ENCODE measurements around the gene DCDC2.

Gene DCDC2

GRCh38 chr6:24397631-24398030, 39.8 kb upstream of the DCDC2 start:
- no peak for DNase-seq (ENCODE audit: low spot score)
- in situ Hi-C loops (cut with MboI; ENCODE audit: low pct_unique_long_range_greater_than_20kb, low sequenced_read_pairs, unreplicated experiment) = no loop called here
- no peak for TF ChIP-seq CTCF (IDR thresholded peaks at IDR 0.05; ENCODE audit: extremely low read depth, insufficient read depth, missing control alignments)

GRCh38 chr6:24396824-24397223, 39.0 kb upstream of the DCDC2 start:
- in situ Hi-C loops (cut with MboI; ENCODE audit: low pct_unique_long_range_greater_than_20kb, low sequenced_read_pairs, unreplicated experiment) = no loop called here
- DNase-seq (ENCODE audit: low spot score) = no peak
- TF ChIP-seq CTCF (IDR thresholded peaks at IDR 0.05; ENCODE audit: extremely low read depth, insufficient read depth, missing control alignments) = peak; percentile 44

GRCh38 chr6:24394780-24395437, 37.0 kb upstream of the DCDC2 start:
- in situ Hi-C loops (cut with MboI; ENCODE audit: low pct_unique_long_range_greater_than_20kb, low sequenced_read_pairs, unreplicated experiment) = no loop called here
- TF ChIP-seq CTCF (IDR thresholded peaks at IDR 0.05; ENCODE audit: extremely low read depth, insufficient read depth, missing control alignments) = no peak
- no peak for DNase-seq (ENCODE audit: low spot score)

- no peak for TF ChIP-seq CTCF (IDR thresholded peaks at IDR 0.05; ENCODE audit: extremely low read depth, insufficient read depth, missing control alignments)
- no peak for DNase-seq (ENCODE audit: low spot score)
- in situ Hi-C loops (cut with MboI; ENCODE audit: low pct_unique_long_range_greater_than_20kb, low sequenced_read_pairs, unreplicated experiment) = no loop called here
Observed at GRCh38 chr6:24394061-24394779, 36.4 kb upstream of the DCDC2 start.

GRCh38 chr6:24391756-24392405, 34.0 kb upstream of the DCDC2 start:
- in situ Hi-C loops (cut with MboI; ENCODE audit: low pct_unique_long_range_greater_than_20kb, low sequenced_read_pairs, unreplicated experiment) = no loop called here
- TF ChIP-seq CTCF (IDR thresholded peaks at IDR 0.05; ENCODE audit: extremely low read depth, insufficient read depth, missing control alignments) = no peak
- peak; percentile 68 for DNase-seq (ENCODE audit: low spot score)

- no peak for TF ChIP-seq CTCF (IDR thresholded peaks at IDR 0.05; ENCODE audit: extremely low read depth, insufficient read depth, missing control alignments)
- no peak for DNase-seq (ENCODE audit: low spot score)
- in situ Hi-C loops (cut with MboI; ENCODE audit: low pct_unique_long_range_greater_than_20kb, low sequenced_read_pairs, unreplicated experiment) = no loop called here
Observed at GRCh38 chr6:24391208-24391607, 33.3 kb upstream of the DCDC2 start.

Measured in GM13977 (cell line).